Measurements from ENCODE around the gene AKAP10.

Gene AKAP10

GRCh38 chr17:20008242-20009051 is 30.8 kb upstream of the AKAP10 start:
- peaks cover 15% of the 10 kb centered on the region for H3K4me1 ChIP-seq (ENCODE audit: control insufficient read depth, insufficient read depth, low read length)
- no peaks in the 10 kb centered on the region for H3K9me3 ChIP-seq (ENCODE audit: control insufficient read depth in 2 of 2, low read length in 2 of 2)
- no peak overlapping the region for H3K27ac ChIP-seq (ENCODE audit: low read length)
- H3K27me3 ChIP-seq (ENCODE audit: control insufficient read depth in 1 of 2, insufficient read depth in 2 of 2, low read length in 2 of 2), result peaks cover 25 to 35% of the 10 kb centered on the region in 2 donors
- H3K9ac ChIP-seq (ENCODE audit: low read length in 2 of 2), result peak overlapping the region in 1 of 2 donors; percentile 66
- no peaks in the 10 kb centered on the region for H3K36me3 ChIP-seq (ENCODE audit: control insufficient read depth in 2 of 2, insufficient read depth in 2 of 2, low read length in 2 of 2)
- peak overlapping the region; percentile 79 to 93 for H3K4me3 ChIP-seq (ENCODE audit: low read length in 2 of 2)

- Histone ChIP-seq H3K9me3 (ENCODE audit: control insufficient read depth in 2 of 2, low read length in 2 of 2) (no peaks in the 10 kb centered on the region), H3K27ac (ENCODE audit: low read length) (no peak overlapping the region), H3K36me3 (ENCODE audit: control insufficient read depth in 2 of 2, insufficient read depth in 2 of 2, low read length in 2 of 2) (no peaks in the 10 kb centered on the region), H3K27me3 (ENCODE audit: control insufficient read depth in 1 of 2, insufficient read depth in 2 of 2, low read length in 2 of 2) (peaks cover 0 to 2% of the 10 kb centered on the region in 2 donors), H3K4me1 (ENCODE audit: control insufficient read depth, insufficient read depth, low read length) (peaks cover 4% of the 10 kb centered on the region), H3K9ac (ENCODE audit: low read length in 2 of 2) (no peak overlapping the region), H3K4me3 (ENCODE audit: low read length in 2 of 2) (no peak overlapping the region)
Measured at GRCh38 chr17:19996502-19996901, 18.9 kb upstream of the AKAP10 start.

- H3K4me3 ChIP-seq (ENCODE audit: low read length in 2 of 2), result no peak overlapping the region
- no peaks in the 10 kb centered on the region for H3K9me3 ChIP-seq (ENCODE audit: control insufficient read depth in 2 of 2, low read length in 2 of 2)
- H3K27ac ChIP-seq (ENCODE audit: low read length), result no peak overlapping the region
- H3K36me3 ChIP-seq (ENCODE audit: control insufficient read depth in 2 of 2, insufficient read depth in 2 of 2, low read length in 2 of 2), result no peaks in the 10 kb centered on the region
- no peak overlapping the region for H3K9ac ChIP-seq (ENCODE audit: low read length in 2 of 2)
- H3K4me1 ChIP-seq (ENCODE audit: control insufficient read depth, insufficient read depth, low read length), result peaks cover 4% of the 10 kb centered on the region
- H3K27me3 ChIP-seq (ENCODE audit: control insufficient read depth in 1 of 2, insufficient read depth in 2 of 2, low read length in 2 of 2), result peaks cover 0 to 5% of the 10 kb centered on the region in 2 donors
Measured at GRCh38 chr17:19996086-19996485, 18.5 kb upstream of the AKAP10 start.

GRCh38 chr17:19992803-19993713 is 15.4 kb upstream of the AKAP10 start:
- Histone ChIP-seq H3K4me1 (ENCODE audit: control insufficient read depth, insufficient read depth, low read length) (peaks cover 4% of the 10 kb centered on the region), H3K4me3 (ENCODE audit: low read length in 2 of 2) (no peak overlapping the region), H3K27ac (ENCODE audit: low read length) (no peak overlapping the region), H3K9me3 (ENCODE audit: control insufficient read depth in 2 of 2, low read length in 2 of 2) (no peaks in the 10 kb centered on the region), H3K36me3 (ENCODE audit: control insufficient read depth in 2 of 2, insufficient read depth in 2 of 2, low read length in 2 of 2) (no peaks in the 10 kb centered on the region), H3K27me3 (ENCODE audit: control insufficient read depth in 1 of 2, insufficient read depth in 2 of 2, low read length in 2 of 2) (peaks cover 0 to 5% of the 10 kb centered on the region in 2 donors), H3K9ac (ENCODE audit: low read length in 2 of 2) (no peak overlapping the region)

GRCh38 chr17:19991252-19991885 is 13.7 kb upstream of the AKAP10 start:
- H3K4me1 ChIP-seq (ENCODE audit: control insufficient read depth, insufficient read depth, low read length), result peaks cover 4% of the 10 kb centered on the region
- H3K27me3 ChIP-seq (ENCODE audit: control insufficient read depth in 1 of 2, insufficient read depth in 2 of 2, low read length in 2 of 2), result peaks cover 0 to 5% of the 10 kb centered on the region in 2 donors
- H3K9me3 ChIP-seq (ENCODE audit: control insufficient read depth in 2 of 2, low read length in 2 of 2), result no peaks in the 10 kb centered on the region
- H3K27ac ChIP-seq (ENCODE audit: low read length), result no peak overlapping the region
- no peaks in the 10 kb centered on the region for H3K36me3 ChIP-seq (ENCODE audit: control insufficient read depth in 2 of 2, insufficient read depth in 2 of 2, low read length in 2 of 2)
- no peak overlapping the region for H3K9ac ChIP-seq (ENCODE audit: low read length in 2 of 2)
- no peak overlapping the region for H3K4me3 ChIP-seq (ENCODE audit: low read length in 2 of 2)

- Histone ChIP-seq H3K36me3 (ENCODE audit: control insufficient read depth in 2 of 2, insufficient read depth in 2 of 2, low read length in 2 of 2) (no peaks in the 10 kb centered on the region), H3K27ac (ENCODE audit: low read length) (no peak overlapping the region), H3K4me1 (ENCODE audit: control insufficient read depth, insufficient read depth, low read length) (peaks cover 1% of the 10 kb centered on the region), H3K9me3 (ENCODE audit: control insufficient read depth in 2 of 2, low read length in 2 of 2) (no peaks in the 10 kb centered on the region), H3K9ac (ENCODE audit: low read length in 2 of 2) (no peak overlapping the region), H3K27me3 (ENCODE audit: control insufficient read depth in 1 of 2, insufficient read depth in 2 of 2, low read length in 2 of 2) (peaks cover 0 to 5% of the 10 kb centered on the region in 2 donors), H3K4me3 (ENCODE audit: low read length in 2 of 2) (no peak overlapping the region)
Measured at GRCh38 chr17:19987897-19988296, 10.3 kb upstream of the AKAP10 start.

GRCh38 chr17:19986941-19987861 is 9.6 kb upstream of the AKAP10 start:
- Histone ChIP-seq H3K4me1 (ENCODE audit: control insufficient read depth, insufficient read depth, low read length) (no peaks in the 10 kb centered on the region), H3K27me3 (ENCODE audit: control insufficient read depth in 1 of 2, insufficient read depth in 2 of 2, low read length in 2 of 2) (peaks cover 0 to 5% of the 10 kb centered on the region in 2 donors), H3K4me3 (ENCODE audit: low read length in 2 of 2) (no peak overlapping the region), H3K9me3 (ENCODE audit: control insufficient read depth in 2 of 2, low read length in 2 of 2) (no peaks in the 10 kb centered on the region), H3K27ac (ENCODE audit: low read length) (no peak overlapping the region), H3K9ac (ENCODE audit: low read length in 2 of 2) (no peak overlapping the region), H3K36me3 (ENCODE audit: control insufficient read depth in 2 of 2, insufficient read depth in 2 of 2, low read length in 2 of 2) (no peaks in the 10 kb centered on the region)

- Histone ChIP-seq H3K4me3 (ENCODE audit: low read length in 2 of 2) (no peak overlapping the region), H3K9ac (ENCODE audit: low read length in 2 of 2) (no peak overlapping the region), H3K27ac (ENCODE audit: low read length) (no peak overlapping the region), H3K27me3 (ENCODE audit: control insufficient read depth in 1 of 2, insufficient read depth in 2 of 2, low read length in 2 of 2) (no peaks in the 10 kb centered on the region), H3K36me3 (ENCODE audit: control insufficient read depth in 2 of 2, insufficient read depth in 2 of 2, low read length in 2 of 2) (no peaks in the 10 kb centered on the region), H3K9me3 (ENCODE audit: control insufficient read depth in 2 of 2, low read length in 2 of 2) (no peaks in the 10 kb centered on the region), H3K4me1 (ENCODE audit: control insufficient read depth, insufficient read depth, low read length) (peaks cover 18% of the 10 kb centered on the region)
Measured at GRCh38 chr17:19979917-19980770, 2.5 kb upstream of the AKAP10 start.

- Histone ChIP-seq H3K27me3 (ENCODE audit: control insufficient read depth in 1 of 2, insufficient read depth in 2 of 2, low read length in 2 of 2) (no peaks in the 10 kb centered on the region), H3K9me3 (ENCODE audit: control insufficient read depth in 2 of 2, low read length in 2 of 2) (no peaks in the 10 kb centered on the region), H3K36me3 (ENCODE audit: control insufficient read depth in 2 of 2, insufficient read depth in 2 of 2, low read length in 2 of 2) (no peaks in the 10 kb centered on the region), H3K4me1 (ENCODE audit: control insufficient read depth, insufficient read depth, low read length) (peaks cover 18% of the 10 kb centered on the region), H3K9ac (ENCODE audit: low read length in 2 of 2) (no peak overlapping the region), H3K4me3 (ENCODE audit: low read length in 2 of 2) (peak overlapping the region in 1 of 2 donors; percentile 89), H3K27ac (ENCODE audit: low read length) (peak overlapping the region; percentile 82)
Measured at GRCh38 chr17:19978805-19979211, 1.2 kb upstream of the AKAP10 start.
